Hematopoietic multipotent progenitor cell treated with erythropoietin and hydrocortisone succinate and interleukin-3 and kit ligand, for 6 days (in vitro differentiated cells): Measurements from ENCODE around the gene CAMP.
A peak's percentile ranks its signal among the peaks of the same experiment; 100 is the strongest.

Experiments used
- DNase-seq: peaks from one replicate; pipeline ENCODE4 v3.0.0-alpha.2; 2015

Gene CAMP

DNA sequence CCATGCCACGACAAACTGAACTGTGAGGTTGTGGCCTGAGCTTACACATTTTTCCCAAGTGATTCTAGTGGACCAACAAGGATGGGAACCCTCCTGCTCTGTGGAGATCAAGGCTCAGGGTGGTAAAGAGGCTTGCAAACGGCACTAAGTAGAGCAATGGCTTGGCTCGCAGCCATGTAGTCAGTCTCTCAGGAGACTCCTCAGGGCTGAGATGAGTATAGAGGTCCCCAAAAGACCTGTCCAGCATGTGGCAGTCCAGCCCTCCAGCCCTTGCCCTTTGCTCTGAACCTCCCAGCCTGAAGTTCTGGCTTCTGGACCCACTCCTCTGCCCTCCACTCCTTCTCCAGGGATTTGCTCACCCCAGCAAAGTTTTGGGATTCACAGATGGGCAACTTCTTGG, 8.3 kb upstream of the CAMP start:
- DNase-seq = no peak

DNA sequence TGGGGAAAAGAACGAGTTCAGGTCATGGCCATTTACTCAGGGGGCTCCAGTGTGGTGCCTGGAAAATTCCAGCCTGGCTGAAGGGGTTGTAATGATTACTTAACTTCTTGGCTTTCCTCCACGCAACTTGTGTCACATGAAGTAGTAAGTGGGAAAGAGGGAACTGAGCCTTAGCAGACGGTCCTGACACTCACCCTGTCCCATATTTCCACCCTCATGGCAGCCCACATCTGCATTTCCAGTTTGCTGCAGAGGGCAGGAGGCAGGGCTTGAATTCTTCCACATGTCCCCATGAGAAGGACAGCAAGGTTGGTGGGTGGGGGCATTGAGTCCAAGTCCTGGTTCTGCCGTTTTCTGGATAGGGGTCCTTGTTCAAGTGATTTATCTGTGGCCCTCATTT, 7.8 kb upstream of the CAMP start:
- no peak for DNase-seq

DNA sequence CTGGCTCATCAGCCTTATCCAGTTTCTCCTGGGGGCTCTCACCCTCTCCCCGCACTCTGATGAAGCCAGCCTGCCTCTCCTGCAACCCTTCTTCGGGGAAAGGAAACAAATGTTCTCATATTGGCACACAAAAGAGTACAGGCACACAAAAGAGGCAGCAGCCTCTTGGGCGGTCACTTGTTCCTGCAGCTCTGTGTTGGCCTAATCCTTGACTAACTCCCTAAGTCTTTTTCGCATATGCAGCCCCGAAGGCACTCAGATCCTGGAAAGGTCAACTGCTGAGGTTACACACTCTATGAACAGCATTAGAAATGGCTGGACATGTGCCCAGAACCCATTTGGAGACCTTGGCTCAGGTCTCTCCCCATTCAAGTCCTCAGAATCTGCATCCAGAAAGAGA, 7.4 kb upstream of the CAMP start:
- DNase-seq = no peak

DNA sequence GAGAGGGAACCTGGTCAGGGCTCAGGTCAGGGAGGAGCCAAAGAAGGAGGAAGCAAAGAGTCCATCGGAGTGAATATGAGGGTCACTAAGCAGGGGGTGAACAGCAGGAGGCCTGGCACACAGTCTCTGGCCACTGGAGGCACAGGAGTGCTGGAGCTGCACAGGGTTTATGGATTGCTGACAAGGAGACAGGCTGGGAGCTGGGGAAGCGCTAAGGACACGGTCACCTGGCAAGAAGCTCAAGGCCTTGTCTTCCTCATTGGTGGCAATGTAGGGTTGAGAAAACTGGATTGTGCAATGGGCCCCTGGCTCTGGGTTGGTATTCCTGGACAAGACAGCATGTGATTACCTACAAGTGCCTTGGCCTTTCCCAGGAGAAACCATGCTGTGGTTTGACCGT, 5.8 kb upstream of the CAMP start:
- DNase-seq = no peak

DNA sequence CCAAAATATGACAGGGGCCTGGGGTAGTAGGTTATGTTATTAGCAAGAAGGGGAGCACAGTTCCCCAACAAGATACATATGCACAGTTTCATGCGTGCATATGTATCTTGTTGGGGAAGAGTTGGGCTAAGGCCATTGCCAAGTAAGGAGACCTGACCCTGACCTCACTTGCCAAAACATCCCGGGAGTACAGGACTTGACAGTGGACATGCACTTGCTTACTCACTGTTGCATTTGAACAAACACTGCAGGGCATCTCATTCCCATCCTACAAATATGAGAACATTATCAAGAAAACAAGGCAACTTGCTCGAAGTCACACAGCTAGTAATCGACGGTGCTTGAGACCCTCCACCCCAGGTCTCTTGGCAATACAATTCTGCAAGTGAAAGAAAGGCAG, 4.8 kb upstream of the CAMP start:
- DNase-seq = no peak

DNA sequence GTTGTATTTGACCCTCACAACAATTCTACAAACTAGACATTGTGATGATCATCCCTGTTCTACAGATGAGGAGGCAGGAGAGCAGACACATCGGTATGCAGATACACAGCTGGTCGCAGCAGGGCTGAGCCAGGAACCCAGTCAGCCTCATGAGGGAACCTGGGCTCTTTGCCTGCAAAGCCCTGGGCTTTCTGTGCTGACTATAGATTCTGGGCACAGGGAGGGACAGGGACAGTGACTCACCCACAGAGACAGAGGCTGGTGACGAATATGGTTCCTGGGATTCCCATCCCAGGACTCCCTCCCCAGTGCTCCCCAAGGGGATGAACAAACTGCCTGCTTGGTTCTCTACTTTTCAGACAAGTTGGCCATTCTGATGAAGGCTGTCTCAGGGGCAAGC, 3.8 kb upstream of the CAMP start:
- no peak for DNase-seq

DNA sequence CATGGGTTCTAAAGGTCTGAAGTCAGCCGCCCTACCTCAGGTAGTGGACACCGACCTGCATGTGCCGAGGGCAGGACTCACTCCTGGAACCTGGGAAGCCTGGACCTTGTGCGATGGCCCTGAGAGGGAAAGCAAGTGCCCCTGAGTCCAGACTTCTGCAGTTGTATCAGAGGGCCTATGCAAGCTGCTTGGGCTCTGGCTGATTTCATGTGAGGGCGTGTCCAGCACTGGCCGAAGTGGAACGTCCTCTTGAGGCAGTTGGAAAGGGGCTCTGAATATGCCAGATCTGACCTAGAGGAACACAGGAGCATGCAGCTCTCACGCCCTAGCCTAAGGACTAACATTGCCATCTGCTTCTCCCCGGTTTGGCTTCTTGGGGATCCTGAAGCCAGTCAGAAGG, 2.5 kb upstream of the CAMP start:
- no peak for DNase-seq

DNA sequence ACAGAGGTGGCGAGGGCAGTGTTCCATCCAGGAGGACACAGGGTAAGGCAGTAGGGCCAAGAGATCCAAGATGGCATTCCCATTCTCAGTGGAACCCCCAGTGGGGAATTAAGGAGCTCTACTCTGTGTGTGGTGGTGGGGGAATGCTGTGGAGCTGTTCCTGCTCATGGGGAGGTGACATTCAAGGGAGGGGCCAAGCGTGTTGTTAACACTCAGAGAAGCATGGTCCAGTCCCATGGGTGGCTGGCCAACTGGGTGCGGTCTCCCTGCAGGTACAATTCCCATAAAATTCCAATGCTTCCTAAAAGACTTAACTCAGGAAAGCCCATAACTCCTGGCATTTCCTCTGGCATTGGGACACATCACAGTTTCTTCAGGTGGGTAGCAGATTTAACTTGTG, 2.3 kb downstream of the CAMP start:
- no peak for DNase-seq

DNA sequence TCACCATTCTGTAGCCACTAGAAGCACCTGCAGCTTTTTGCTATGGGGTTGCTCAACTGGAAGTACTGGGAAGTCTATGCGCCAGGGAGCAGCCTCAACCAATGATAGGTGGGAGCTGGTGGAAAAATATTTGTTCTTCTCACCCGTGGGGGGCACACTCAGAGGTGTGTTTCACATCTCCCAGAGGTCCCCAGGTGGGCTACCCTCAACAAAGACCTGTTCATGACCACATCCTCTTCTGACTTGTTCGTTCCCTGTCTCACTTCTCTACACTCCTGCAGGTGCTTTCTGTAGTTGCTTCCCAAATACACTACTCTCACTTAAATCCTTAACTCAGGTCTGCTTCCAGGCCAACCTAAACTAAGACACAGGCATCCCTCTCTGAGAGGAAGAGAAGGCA, 3.6 kb downstream of the CAMP start:
- no peak for DNase-seq

DNA sequence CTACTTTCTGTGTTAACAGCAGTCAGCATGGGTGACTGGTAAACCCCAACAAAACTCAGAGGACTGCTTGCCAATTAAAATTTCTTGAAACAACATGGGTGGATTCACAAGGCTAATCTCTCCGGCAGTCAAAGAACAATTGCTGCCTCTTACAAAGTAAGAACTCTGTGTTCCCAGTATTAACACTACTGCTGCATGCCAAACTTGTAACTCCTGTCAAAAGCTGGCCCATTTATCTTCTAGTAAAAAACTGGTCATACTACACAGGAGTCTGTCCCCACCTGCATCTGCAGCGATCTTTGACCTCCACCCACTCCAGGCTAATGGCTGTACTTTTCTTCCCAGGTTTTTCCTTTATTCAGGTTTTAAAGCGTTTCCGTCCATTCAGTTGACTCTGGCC, 8.9 kb downstream of the CAMP start:
- no peak for DNase-seq

DNA sequence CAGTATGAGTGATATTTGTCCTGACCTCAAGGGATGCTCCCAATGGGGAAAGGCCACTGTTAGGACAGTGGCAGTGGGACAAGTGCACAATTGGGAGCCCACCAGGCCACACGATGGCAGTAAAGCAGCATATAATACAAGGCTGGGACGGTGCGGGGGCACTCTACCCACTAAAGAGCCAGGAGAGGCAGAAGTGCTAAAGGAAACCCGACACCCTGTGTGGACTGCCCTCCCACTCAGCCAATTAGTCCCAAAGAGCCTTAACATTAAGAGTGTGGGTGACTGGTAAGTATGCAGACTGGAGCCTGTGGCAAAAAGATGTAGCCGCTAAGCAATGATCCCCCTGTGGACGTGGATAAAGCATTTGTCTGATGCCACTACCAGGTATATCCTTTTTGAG, 9.4 kb downstream of the CAMP start:
- DNase-seq = peak; percentile 90

DNA sequence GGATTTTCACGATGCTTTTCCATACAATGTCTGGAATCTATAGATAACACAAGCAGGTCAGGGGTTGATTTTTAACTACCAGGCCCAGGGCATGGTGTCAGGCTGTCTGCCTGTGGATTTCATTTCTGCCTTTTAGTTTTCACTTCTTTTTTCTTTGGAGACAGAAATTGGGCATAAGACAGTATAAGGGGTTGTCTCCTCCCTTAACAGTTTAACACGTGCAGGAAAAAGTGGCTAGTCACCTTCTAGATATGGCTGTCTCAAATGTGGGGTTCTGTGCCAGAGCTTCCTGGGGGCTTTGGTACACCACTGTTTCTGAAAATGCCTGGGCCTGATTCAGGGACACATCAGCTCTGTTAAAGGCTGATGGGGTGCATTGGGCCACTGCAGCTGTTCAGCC, 10.2 kb downstream of the CAMP start:
- DNase-seq = no peak

DNA sequence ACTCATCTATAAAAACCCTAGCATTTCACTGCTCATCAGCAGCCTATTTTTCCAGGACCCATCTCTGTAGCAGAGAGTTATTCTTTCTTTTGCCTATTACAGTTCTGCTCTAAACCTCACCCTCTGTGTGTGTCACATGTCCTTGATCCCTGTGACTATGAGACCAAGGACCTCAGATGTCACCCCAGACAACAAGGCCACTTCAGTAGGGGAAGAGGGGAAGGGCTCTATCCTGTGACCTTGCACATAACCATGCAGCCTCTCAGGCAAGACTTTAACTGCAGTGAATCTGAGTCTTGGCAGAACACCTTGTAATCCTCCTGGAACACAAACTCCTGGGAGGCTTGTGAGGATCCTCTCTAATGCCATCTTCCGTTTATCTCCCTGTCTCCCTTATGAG, 13.2 kb downstream of the CAMP start:
- no peak for DNase-seq

DNA sequence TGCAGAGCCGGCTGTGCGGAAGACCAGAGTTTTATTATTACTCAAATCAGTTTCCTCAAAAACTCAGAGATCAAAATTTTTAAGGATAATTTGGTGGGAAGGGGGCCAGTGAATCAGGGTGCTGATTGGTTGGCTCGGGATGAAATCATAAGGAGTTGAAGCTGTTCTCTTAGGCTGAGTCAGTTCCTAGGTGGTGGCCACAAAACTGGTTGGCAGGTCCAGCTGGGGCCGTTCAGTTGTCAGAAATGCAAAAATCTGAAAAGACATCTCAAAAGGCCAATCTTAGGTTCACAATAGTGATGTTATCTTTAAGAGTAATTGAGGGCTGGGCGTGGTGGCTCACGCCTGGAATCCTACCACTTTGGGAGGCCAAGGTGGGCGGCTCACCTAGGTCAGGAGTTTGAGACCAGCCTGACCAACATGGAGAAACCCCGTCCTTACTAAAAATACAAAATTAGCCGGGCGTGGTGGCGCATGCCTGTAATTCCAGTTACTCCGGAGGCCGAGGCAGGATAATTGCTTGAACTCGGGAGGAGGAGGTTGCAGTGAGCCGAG, 15.3 kb downstream of the CAMP start:
- DNase-seq = no peak

DNA sequence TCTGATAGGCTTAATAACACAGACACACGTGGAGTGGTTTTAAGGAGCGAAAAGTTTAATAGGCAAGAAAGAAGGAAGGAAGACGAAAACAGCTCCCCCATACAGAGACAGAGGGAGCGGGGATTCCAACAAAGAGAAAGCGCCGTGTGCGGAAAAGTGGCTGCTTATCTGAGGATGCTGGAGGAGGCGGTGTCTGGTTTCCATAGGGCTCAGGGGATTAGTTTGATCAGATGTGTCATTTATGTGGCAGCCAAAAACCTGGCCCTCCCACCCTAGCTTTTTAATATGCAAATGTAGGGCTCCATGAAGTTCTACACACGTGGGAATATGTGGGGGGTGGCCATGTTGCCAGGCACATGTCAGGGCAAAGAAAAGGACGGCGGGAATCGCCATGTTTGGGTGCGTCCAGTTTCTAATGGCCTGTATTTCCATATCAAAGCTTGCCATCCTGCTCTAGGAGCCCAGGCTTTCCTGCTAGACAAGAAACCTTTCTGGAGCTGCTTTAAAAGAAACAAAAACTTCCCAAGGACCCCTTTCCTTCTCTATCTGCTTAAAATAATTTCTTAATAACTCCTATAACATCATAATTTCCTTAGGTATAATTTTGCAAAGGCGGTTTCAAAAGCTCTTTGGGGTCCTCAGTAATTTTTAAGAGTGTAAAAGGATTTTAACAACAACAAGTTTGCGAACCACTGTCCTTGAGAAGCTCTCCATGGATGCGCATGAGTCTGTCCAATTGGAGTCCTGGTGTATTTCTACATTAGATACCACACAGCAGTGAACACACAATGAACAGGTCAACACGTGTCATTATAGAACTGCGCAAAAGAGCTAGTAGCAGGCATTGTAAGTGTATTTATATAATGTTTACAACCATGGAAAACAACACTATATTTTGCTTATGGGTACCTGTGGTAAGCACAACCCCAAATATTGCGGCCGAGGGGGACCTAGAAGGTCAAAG, 17.0 kb downstream of the CAMP start:
- no peak for DNase-seq

DNA sequence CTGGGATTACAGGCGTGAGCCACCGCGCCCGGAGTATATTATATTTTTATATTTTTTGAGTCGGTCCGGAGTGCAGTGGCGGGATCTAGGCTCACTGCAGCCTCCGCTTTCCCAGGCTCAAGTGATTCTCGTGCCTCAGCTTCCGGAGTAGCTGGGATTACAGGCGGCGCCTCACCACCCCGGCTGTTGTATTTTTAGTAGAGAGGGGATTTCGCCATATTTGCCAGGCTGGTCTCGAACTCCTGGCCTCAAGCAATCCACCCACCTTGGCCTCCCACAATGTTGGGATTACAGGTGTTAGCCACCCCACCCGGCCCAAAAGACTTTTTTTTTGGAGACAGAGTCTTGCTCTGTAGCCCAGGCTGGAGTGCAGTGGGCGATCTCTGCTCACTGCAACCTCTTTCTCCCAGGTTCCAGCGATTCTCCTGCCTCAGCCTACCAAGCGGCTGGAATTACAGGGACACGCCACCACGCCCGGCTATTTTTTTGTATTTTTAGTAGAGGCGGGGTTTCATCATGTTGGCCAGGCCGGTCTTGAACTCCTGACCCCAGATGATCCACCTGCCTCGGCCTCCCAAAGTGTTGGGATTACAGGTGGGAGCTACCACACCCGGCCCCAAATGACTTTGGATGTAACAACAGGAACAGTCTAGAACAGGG, 18.6 kb downstream of the CAMP start:
- peak; percentile 25 for DNase-seq

DNA sequence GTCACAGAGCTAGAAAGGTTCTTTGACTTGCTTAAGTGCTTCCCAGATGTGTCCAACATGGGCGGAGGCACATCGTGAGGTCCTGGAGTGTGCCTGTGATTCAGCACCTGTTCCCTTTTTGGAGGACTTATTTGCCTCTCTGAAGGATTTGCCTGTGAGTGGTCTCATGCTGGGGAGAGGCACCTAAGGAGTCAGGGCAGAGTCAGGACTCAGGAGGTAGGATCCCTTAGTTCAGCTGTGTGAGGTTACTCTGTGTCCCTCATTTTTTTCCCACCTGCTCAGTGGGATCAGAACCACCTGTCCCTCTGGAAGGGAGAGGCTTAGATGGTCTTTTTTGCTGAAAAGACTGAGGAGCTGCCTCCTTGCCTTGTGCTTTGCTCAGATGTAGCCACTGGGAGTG, 20.6 kb downstream of the CAMP start:
- DNase-seq = no peak

DNA sequence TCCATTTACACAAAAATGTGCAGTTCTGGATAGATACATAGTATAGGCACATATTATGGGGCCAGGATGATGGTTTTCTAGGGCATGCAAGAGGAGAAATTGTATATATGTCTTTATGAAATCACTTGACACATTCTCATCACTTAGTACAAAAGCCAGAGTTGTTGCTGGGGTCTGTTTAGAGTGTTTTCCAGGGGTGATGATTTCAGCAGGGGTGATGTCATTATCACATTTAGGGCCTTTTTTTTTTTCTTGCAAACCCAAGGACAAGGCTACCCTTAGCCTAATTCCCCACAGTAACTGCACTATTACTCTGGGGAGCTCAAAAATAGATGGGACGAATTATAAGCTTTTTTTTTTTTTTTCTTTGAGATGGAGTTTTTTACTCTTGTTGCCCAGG, 21.2 kb downstream of the CAMP start:
- no peak for DNase-seq

DNA sequence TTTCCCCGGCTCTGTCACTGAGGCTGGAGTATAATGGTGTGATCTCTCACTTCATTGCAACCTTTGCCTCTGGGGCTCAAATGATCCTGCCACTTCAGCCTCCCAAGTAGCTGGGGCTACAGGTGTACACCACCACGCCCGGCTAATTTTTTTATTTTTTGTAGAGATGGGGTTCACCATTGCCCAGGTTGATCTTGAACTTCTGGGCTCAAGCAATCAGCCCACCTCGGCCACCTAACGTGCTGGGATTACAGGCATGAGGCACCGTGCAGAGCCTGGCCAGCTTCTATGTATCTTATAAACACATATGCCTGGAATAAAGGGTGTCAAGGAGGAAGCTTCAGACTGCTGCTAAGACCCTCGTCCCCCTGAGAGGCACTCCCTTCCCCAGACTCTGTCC, 21.8 kb downstream of the CAMP start:
- no peak for DNase-seq

DNA sequence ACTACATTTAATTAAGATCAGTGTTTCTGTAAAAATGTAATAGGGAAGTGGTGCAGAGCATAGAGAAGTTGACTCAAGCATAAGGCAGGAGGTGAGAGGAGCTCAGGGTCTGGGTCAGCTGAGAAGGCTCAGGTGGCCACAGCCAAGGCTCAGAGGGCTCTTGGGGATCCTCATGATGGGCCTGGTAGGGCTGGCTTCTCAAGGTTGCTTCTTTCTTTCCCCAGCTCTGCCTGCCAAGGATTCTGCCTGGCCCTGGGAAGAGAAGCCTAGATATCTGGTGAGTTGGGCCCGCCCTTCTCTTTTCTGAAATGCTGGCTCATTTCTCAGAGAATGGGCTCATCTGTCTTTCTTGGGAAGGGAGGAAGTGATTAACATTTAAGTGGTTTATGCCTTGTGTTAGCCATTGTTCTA, 24.1 kb downstream of the CAMP start:
- peak; percentile 53 for DNase-seq

DNA sequence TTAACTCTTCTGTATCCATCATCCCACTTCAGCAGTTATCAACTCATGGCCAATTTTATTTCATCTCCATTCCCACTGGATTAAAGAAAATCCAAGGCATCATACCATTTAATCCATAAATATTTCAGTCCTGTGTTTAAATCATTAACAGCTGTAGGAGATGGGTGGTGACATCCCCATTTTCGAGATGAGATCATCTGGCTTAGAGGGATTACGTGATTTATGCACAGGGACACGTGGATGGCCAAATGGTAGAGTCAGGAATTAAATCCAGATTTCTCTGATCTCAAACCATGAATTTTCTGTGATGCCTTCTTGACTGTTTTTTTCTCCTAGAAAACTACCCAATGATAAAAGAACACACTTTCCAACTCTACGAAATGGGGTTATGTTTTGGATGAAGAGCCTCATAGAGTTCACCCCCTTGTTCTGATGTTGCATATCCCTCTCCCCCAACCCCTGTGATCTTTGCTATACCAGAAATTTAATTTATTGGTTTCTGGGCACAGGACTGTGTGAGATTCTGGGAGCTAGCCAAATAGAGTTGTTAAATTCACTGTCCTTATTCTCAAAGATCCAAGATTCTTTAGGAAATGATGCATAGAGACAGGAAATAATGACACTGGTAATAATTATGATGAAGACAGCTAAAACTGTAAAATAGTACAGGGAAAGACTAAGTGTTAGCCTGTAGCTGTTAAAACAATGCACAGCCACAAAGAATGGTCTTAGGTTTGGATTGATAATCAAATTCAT, 25.0 kb downstream of the CAMP start:
- DNase-seq = no peak

DNA sequence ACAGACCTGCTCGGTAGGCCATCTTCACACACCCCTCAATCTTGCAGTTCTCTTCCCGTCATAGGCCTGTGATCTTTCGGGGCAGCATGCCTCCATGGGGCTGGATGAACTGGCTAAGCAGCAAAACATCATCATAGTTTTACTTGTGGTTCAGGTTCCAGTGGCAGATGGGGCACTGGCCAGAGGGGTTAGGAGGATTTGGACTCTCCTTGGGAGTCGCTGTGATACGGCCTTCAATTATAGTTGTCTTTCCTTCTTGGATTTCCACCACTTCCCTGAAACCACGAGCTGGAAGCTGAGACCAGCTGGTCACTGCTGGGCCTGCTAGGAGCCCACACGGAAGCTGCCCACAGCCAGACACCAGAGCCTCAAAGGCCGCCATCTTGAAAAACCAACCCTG, 33.3 kb downstream of the CAMP start:
- no peak for DNase-seq

DNA sequence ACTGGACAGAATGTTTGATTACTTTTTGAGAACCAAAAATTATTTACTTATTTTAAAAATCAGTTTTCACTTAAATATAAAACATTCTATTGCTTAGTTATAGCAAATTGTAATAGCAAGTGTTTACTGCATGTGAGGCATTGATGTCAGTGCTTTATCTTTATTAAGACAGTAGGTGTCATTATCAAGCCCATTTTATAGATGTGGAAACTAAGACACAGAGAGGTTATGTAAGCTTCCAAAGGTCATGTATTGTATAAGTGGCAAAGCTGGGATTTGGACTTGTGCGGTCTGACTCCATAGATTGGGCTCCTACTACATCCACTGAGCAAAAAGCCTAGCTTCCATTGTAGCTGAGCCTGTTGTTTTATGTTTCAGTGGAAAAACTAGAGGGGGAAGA, 35.2 kb downstream of the CAMP start:
- no peak for DNase-seq

DNA sequence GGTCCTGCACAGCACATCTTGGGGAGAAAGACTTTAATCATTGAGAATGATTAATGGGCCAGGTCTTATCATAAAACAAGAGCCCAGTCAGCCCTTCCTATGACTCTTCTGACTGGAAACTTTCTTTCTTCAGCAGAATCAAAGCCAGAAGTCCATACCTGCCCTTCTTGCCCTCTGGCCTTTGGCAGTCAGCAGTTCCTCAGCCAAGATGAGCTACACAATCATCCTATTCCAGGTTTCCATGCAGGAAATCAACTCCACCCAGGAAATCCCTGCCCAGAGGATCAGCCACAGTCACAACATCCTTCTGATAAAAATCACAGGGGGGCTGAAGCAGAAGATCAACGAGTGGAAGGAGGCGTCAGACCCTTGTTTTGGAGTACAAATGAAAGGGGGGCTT, 44.5 kb downstream of the CAMP start:
- no peak for DNase-seq
